Measurements from ENCODE around the gene MRPL42.

- no peak for TF ChIP-seq CTCF (conservative IDR thresholded peaks at IDR 0.05)
- no peak for TF ChIP-seq ZFX (IDR thresholded peaks at IDR 0.05)
Measured at GRCh38 chr12:93520454-93520853, 53.1 kb downstream of the MRPL42 start.
